Stimulated activated CD8-positive, alpha-beta memory T cell treated with anti-CD3 and anti-CD28 coated beads, Interleukin-4, amount 100 ng/mL, for 4 hours (primary cell): ENCODE data around the gene OR10AD1.
"Not testable (repeated sequence)": the region's sequence is repeated elsewhere in the genome, so short reads cannot be mapped to it uniquely, and the experiment has no call there.

Experiments
- DNase-seq, 2 donors: peaks; one replicate each; pipeline ENCODE4 v3.0.0-alpha.2; 2020; ENCODE audit warnings: low read depth in 2 of 2, low spot score in 1 of 2

The OR10AD1 gene

GRCh38 chr12:48203192-48203591 is at the start of gene OR10AD1:
Gene OR10AD1 (minus strand): TSS chr12:48203292. CDS start chr12:48203292, 0 bp downstream.
- no peak for DNase-seq

- no peak for DNase-seq
These were observed 44.3 kb upstream of the OR10AD1 start for GRCh38 chr12:48247181-48247966.

- DNase-seq: no peak
These were observed 34.1 kb upstream of the OR10AD1 start for GRCh38 chr12:48237162-48237561.

- no peak for DNase-seq
These were observed 32.8 kb upstream of the OR10AD1 start for GRCh38 chr12:48235796-48236333.

- DNase-seq: not testable (repeated sequence)
These were observed 28.3 kb upstream of the OR10AD1 start for GRCh38 chr12:48231169-48231958.

GRCh38 chr12:48224533-48224932 is 21.4 kb upstream of the OR10AD1 start:
- not testable (repeated sequence) for DNase-seq

- DNase-seq: no peak
These were observed 18.6 kb upstream of the OR10AD1 start for GRCh38 chr12:48221645-48222044.

GRCh38 chr12:48220701-48221100 is 17.6 kb upstream of the OR10AD1 start:
- DNase-seq: no peak

- DNase-seq: no peak
These were observed 16.5 kb upstream of the OR10AD1 start for GRCh38 chr12:48219631-48220030.

- no peak for DNase-seq
These were observed 13.7 kb upstream of the OR10AD1 start for GRCh38 chr12:48216785-48217184.

- not testable (repeated sequence) for DNase-seq
These were observed 6.4 kb upstream of the OR10AD1 start for GRCh38 chr12:48209495-48209894.

GRCh38 chr12:48202766-48203165 is 326 bp downstream of the OR10AD1 start:
- DNase-seq: no peak

GRCh38 chr12:48201516-48201915 is 1.6 kb downstream of the OR10AD1 start:
- no peak for DNase-seq

- DNase-seq: no peak
These were observed 2.0 kb downstream of the OR10AD1 start for GRCh38 chr12:48201091-48201490.

GRCh38 chr12:48199774-48200221 is 3.3 kb downstream of the OR10AD1 start:
- DNase-seq: no peak

- no peak for DNase-seq
These were observed 4.1 kb downstream of the OR10AD1 start for GRCh38 chr12:48198985-48199384.

GRCh38 chr12:48198672-48198971 is 4.5 kb downstream of the OR10AD1 start:
- no peak for DNase-seq

- peak; percentile 73 to 83 for DNase-seq
These were observed 5.0 kb downstream of the OR10AD1 start for GRCh38 chr12:48197971-48198671.

GRCh38 chr12:48197549-48197970 is 5.5 kb downstream of the OR10AD1 start:
- DNase-seq: no peak

GRCh38 chr12:48194799-48195201 is 8.3 kb downstream of the OR10AD1 start:
- DNase-seq: no peak

- no peak for DNase-seq
These were observed 9.5 kb downstream of the OR10AD1 start for GRCh38 chr12:48193623-48194022.
